ENCODE results near the gene GPC1.

Gene GPC1

GRCh38 chr2:240441993-240442411, 6.5 kb downstream of the GPC1 start:
- DNase-seq, result no peak
- no peaks in the 10 kb centered on the region for H3K27me3 ChIP-seq
- H3K27ac ChIP-seq, result no peak overlapping the region
- H3K36me3 ChIP-seq, result peaks cover 0 to 27% (median 5%) of the 10 kb centered on the region in 3 donors
- intact Hi-C loops (cut with DNase I; ENCODE audit: low total_unique reads), result no loop called here
- no peak overlapping the region for H3K4me3 ChIP-seq
- H3K4me1 ChIP-seq, result peaks cover 4 to 26% (median 21%) of the 10 kb centered on the region in 4 donors
- H3K9me3 ChIP-seq, result no peaks in the 10 kb centered on the region
- TF ChIP-seq, protein P1, sequence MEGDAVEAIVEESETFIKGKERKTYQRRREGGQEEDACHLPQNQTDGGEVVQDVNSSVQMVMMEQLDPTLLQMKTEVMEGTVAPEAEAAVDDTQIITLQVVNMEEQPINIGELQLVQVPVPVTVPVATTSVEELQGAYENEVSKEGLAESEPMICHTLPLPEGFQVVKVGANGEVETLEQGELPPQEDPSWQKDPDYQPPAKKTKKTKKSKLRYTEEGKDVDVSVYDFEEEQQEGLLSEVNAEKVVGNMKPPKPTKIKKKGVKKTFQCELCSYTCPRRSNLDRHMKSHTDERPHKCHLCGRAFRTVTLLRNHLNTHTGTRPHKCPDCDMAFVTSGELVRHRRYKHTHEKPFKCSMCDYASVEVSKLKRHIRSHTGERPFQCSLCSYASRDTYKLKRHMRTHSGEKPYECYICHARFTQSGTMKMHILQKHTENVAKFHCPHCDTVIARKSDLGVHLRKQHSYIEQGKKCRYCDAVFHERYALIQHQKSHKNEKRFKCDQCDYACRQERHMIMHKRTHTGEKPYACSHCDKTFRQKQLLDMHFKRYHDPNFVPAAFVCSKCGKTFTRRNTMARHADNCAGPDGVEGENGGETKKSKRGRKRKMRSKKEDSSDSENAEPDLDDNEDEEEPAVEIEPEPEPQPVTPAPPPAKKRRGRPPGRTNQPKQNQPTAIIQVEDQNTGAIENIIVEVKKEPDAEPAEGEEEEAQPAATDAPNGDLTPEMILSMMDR (IDR thresholded peaks at IDR 0.05), result no peak

DNA sequence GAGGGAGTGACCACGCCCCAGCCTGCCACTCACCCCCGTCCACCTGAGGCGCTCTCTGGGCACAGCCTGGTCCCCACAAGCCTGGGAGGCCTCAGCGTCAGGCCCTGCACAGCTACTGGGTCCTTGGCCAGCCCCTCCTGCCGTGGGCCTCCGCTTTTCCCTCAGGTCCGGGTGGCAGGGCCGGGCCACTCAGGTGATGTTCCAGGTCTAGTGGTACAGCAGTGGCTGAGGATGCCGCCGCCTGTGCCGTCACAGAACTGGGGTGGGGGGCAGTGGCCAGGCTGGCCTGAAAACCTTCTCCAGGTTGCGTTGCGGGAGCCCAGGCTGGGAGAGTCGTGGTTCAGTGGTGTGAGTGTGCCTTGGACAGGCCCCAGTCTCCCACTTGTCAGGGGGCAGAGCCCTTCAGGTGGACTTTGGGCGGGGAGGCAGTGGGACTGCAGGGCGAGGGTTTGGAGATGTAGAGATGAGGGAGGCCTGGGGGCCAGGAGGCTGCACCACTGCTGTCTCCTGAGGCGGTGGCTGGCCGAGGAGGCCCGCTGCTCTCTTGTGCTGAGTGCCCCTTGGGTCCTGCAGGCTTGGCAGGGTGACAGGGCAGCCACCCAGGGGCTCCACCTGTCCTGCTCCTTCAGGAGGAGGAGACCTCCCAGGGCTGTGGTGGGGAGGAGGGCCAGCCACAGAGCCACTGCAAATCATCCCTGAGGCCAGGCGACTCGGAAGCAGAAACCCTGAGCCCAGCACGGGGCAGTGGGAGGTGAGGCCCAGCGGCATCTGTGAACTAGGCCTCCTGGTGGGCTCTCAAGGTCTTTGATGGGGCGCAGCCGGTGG, 7.6 kb downstream of the GPC1 start:
- TF ChIP-seq, protein P1 (IDR thresholded peaks at IDR 0.05), result no peak
- Histone ChIP-seq H3K4me1 (peaks cover 4 to 19% (median 10%) of the 10 kb centered on the region in 4 donors), H3K9me3 (no peaks in the 10 kb centered on the region), H3K27ac (no peak overlapping the region), H3K27me3 (no peaks in the 10 kb centered on the region), H3K4me3 (no peak overlapping the region), H3K36me3 (peaks cover 0 to 27% (median 5%) of the 10 kb centered on the region in 3 donors)
- intact Hi-C loops (cut with DNase I; ENCODE audit: low total_unique reads), result no loop called here
- DNase-seq, result no peak

GRCh38 chr2:240443891-240444301, 8.4 kb downstream of the GPC1 start:
- TF ChIP-seq, protein P1 (IDR thresholded peaks at IDR 0.05), result no peak
- peaks cover 0 to 11% (median 4%) of the 10 kb centered on the region in 4 donors for H3K4me1 ChIP-seq
- H3K36me3 ChIP-seq, result peaks cover 0 to 27% (median 5%) of the 10 kb centered on the region in 3 donors
- H3K9me3 ChIP-seq, result no peaks in the 10 kb centered on the region
- DNase-seq, result no peak
- no peaks in the 10 kb centered on the region for H3K27me3 ChIP-seq
- intact Hi-C loops (cut with DNase I; ENCODE audit: low total_unique reads), result no loop called here
- no peak overlapping the region for H3K27ac ChIP-seq
- H3K4me3 ChIP-seq, result no peak overlapping the region

- Histone ChIP-seq H3K27me3 (no peaks in the 10 kb centered on the region), H3K36me3 (peaks cover 0 to 27% (median 5%) of the 10 kb centered on the region in 3 donors), H3K4me3 (no peak overlapping the region), H3K9me3 (no peaks in the 10 kb centered on the region), H3K27ac (no peak overlapping the region), H3K4me1 (peaks cover 0 to 5% (median under 1%) of the 10 kb centered on the region in 4 donors)
- intact Hi-C loops (cut with DNase I; ENCODE audit: low total_unique reads), result no loop called here
- TF ChIP-seq, protein P1 (IDR thresholded peaks at IDR 0.05), result no peak
- no peak for DNase-seq
These were observed 9.0 kb downstream of the GPC1 start for GRCh38 chr2:240444464-240444863.

DNA sequence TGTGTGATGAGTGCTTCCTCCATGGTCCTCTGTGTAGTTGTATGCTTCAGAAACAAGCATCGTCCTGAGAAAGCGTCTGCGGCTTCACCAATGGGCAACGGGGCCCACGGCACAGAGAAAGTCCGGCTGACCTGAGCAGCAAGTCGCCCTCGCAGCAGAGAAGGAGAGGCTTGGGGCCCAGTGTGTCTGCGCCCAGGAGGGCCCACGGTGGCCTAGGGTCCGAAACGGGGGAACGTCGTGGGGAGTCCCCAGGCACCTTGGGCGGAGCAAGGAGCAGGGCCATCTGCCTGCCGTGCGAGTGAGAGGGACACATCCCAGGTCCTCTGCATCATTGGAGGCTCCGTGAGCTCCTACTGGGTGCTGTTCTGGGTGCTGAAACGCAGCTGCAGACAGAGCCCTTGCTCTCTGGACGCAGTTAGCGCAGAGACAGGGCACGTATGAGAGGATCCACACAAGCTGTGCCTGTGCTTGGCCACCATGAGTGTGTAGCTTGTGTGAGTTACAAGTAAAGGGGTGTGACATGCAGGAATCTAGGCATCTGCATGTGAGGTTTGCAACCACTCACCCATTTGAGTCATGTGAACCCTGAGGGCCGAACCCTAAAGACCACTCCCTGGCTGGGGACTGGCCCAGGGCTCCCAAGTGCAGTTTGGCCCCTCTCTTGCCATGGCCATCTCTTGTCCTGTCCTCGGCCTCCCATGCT, 10.6 kb downstream of the GPC1 start:
- no peak for DNase-seq
- TF ChIP-seq, protein P1 (IDR thresholded peaks at IDR 0.05), result no peak
- intact Hi-C loops (cut with DNase I; ENCODE audit: low total_unique reads), result no loop called here
- Histone ChIP-seq H3K27ac (no peak overlapping the region), H3K4me3 (no peak overlapping the region), H3K27me3 (no peaks in the 10 kb centered on the region), H3K36me3 (peaks cover 0 to 27% (median 5%) of the 10 kb centered on the region in 3 donors), H3K4me1 (peaks cover 0 to 15% (median 8%) of the 10 kb centered on the region in 4 donors), H3K9me3 (no peaks in the 10 kb centered on the region)

Data from tibial artery (tissue), 4 donors.